ENCODE data around the gene CREB3L4.

The CREB3L4 gene, protein sequence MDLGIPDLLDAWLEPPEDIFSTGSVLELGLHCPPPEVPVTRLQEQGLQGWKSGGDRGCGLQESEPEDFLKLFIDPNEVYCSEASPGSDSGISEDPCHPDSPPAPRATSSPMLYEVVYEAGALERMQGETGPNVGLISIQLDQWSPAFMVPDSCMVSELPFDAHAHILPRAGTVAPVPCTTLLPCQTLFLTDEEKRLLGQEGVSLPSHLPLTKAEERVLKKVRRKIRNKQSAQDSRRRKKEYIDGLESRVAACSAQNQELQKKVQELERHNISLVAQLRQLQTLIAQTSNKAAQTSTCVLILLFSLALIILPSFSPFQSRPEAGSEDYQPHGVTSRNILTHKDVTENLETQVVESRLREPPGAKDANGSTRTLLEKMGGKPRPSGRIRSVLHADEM

DNA sequence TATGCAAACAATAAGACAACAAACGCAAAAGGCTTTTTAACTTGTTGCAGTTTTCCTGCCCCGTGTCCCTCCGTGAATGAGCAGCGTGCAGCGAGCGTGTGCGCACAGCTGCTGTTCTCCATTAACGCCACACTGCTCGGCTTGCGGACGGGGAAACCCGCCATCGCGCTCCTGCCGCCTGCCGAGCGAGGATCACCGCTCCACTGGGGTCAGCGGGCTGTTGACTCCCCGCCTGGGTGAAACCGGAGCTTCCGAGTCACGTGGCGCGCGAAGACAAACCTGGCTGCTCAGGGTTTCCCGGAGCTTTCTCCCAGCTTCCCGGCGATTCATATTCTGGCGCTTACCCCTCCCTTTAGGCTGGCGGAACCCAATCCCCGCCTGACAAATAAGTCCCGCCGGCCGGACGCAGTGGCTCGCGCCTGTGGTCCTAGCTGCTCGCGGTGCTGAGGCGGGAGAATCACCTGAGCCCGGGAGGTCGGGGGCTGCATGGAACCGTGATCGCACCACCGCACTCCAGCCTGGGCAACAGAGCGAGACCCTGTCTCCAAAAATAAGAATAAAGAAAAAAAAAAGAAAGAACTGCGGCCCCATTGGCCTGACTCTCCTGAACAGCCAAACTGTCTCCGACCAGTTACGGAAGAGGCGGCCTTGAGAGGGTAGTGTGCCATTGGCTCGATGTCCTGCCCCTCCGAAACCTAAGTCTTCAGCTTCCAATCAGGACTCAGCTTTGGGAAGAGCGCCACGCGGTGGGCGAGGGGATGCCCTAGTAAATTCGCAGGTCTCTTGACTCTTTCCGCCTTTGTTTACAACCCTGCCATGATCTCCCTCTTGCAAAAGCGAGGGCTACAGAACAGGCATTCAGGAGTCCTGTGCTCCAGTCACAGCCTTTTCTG lies at the start of gene CREB3L4:
TSS of gene CREB3L4 (plus strand) at position 796 of the 893 bp plus-strand sequence. CDS start 624 bp downstream, outside the sequence.
- peak; percentile 76 for DNase-seq

DNA sequence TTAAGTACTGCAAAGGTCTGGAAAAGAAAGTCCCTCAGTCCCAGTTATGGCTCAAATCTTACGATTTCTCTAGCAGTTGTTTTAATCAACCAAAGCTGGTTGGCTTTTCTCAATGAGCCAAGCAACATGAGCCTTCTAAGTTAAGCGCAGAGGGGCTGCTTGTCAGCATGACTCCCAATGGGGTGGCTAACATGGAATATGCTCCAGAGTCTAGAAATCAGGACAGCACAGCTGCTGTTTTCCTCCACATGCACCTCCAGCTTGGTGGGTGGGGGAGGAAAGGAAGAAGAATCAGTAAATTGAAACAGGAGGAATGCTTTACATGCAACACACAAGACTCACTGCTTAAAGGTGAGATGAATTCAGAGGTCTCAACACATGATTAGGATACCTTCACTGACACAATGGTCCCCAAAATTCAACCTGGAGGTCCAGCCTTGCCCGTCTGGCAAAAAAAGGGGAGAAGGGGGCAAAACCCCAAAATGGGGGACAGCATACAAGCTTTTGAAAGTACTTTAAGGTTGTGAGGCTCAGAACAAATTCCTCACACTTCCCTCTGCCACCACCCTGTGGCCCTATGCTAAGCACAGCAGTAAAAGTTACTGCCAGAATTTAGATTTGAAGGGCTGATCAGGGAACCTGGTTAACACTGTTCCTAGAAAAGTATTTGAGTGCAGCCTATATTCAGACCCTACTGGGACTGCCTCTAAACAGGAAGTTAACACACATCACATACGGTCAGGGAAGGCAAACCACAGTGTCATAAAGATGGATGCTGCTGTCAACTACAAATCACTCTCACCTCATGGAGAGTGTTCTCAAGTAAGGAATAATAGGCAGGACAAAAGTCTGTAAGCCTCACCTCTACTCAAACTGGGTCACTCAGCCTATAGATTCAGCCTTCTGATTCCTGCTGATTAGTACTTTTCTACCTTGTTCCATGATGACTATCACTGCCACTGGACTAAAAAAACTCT lies 47.5 kb upstream of the CREB3L4 start:
- DNase-seq = no peak

DNA sequence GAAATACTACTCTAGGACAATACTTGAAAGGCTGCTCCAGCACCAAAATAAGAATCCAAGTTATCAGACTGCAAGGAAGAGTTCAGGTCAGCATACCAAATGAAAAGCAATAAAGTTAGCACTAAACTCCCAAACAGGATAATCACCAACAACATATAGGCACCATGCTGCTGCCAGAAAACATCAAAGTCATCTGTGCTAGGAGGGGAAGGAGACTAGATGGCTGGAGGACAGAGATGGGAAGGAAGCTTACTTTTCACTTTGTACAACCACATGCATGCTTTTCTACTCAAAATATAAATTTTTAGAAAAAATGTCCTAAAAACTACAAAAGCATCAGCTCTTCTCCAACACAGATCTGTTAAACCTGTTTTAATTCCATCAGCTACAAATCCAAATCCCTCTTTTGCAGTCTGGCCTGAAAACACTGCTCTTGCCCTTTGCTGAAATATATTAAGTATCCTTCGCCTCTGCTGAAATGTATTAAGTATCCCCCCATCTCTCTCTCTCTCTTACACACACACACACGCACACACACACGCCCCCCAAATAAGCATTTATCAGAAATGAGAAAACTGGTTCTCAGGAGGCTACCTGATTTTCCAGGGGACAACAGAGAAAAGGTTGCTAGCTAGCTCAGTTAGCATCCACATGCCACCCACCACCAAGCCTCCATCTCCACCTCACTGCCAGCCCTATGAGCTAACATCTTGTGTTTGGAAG lies 46.5 kb upstream of the CREB3L4 start:
- DNase-seq = no peak

DNA sequence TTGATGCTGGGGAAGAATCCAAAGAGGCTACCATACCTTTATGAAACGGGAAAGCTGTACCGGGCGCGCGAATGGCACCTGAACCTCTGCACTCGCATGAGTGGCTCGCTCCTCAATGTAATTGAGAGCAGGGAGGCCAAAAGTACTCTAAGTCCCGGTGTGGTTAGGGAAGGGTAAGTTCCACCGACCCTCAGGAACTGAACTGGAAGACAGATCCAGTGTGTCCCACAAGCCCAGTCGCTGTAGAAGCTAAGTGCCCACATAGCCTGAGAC lies 46.0 kb upstream of the CREB3L4 start:
- peak; percentile 13 for DNase-seq

DNA sequence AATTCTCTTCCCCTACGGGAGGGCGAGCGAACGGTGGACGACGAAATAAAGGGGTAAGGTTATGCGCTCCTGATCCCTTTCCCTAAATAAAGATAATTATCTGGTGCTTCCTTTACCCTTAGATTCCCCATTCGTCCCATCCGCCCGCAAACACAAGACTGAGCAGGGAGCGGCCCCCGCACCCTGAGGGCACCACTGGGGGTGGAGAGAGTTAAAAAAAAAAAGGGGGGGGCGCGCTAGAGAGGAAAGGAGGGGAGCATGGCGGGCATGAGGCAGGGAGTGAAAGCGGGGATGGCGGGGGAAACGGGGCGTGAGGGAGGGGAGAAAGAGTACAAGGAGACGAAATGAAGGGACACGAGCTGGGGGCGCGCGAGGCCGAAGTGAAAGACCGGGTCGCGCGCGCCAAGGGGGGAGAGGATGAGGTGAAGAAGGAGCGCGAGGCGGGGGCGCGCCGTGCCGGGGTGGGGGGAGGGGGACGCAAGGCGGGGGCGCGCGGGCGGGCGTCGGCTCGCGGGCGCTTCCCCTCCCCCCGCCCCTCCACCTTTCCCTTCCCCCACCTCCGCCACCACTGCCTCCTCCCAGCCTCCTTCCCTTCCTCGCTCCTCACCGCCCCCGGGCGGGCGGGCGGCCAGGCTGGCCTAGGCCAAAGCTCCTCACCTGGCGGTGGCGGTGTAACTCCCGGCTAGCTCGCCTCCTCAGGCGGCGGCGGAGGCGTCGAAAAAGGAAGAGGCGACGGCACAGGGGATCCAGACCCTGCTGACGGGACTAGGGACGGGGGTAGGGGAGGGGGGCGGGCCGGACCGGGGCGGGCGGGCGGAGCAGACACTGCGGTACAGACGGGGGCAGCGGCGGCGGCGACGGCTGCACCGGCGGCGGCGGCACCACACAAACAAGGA lies 45.4 kb upstream of the CREB3L4 start:
- DNase-seq = no peak

DNA sequence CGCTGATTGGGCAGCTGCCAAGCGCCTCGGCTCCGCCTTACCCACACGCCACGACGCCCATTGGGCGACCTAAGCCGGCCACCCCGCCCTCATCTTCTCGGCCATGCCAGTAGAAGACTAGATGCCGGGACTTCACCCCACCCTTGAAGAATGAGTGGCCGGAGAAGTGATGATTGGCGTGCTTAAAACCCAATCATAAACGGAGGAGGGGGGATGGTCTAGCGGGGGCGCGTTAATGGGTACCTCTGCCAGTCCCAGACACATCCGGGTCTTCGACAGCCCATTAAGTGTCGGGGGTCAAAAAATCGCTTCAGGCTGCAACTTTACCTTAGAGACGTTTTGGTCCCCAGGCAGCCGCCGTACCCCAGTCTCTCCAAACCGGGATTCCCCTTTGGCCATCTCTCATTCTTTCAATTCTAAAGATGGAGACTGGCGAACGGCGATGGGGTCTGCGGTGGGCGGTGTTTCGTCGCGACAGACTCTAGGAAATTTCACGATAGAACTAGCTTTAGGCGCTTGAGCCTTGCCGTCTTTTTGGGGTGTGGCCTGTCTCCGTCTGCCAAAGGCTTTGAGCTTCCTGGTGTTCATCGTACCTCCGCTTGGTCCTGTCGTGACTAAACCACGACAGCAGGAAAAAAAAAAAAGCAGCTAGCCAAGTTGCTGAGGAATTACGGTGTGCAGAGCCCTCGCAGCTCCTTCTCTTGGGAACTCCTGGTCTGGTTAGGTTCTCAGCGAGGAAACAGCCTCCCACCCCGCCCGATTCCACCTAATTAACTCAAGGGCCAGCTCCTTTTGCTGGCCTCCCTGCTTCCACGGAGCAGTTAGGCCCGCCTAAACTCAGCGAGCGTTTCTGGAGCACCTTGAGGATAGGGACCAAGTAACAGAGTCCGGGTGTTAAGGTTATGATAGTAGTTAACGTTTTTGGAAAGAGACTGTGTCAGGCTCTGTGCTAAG lies 44.5 kb upstream of the CREB3L4 start, which contains the start of gene GATAD2B:
TSS of gene GATAD2B (minus strand) at position 1 of the 954 bp plus-strand sequence. CDS start 94,625 bp downstream, outside the sequence.
- peak; percentile 98 for DNase-seq

DNA sequence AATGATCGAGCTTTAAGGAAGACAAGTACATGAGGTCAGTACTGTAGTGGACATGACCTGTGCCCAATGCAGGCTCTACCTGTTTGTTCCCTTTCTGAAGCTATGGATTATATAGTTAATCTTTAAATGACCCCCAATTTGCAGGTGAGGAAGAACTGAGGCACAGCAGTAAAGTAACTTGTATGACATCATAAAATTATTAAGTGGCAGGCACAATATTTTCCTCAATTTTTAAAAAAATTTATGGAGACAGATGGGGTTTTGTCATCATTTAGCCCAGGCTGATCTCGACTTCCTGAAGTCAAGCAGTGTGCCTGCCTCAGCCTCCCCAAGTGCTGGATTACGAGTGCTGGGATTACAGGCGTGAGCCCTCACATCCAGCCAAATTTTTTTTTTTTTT lies 41.3 kb upstream of the CREB3L4 start:
- no peak for DNase-seq

DNA sequence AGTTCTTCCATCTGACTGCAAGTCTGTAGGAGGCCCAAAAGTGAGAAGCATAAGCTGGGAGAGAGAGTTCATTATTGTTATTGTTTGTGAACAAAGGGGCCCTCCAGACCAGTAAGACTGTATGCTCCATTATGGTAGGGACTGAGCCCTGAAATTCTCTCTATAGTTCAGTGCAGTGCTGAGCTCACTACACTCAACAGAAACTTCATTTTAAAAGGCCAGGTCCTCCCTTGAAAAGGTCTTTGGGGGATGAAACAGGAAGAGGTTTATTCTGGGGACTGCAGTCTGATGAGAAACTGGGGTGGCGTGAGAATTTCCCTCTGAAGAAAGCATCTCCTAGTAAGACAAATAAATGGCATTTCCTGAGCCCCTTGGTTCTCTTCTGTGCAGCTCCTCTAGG lies 39.5 kb upstream of the CREB3L4 start:
- no peak for DNase-seq

DNA sequence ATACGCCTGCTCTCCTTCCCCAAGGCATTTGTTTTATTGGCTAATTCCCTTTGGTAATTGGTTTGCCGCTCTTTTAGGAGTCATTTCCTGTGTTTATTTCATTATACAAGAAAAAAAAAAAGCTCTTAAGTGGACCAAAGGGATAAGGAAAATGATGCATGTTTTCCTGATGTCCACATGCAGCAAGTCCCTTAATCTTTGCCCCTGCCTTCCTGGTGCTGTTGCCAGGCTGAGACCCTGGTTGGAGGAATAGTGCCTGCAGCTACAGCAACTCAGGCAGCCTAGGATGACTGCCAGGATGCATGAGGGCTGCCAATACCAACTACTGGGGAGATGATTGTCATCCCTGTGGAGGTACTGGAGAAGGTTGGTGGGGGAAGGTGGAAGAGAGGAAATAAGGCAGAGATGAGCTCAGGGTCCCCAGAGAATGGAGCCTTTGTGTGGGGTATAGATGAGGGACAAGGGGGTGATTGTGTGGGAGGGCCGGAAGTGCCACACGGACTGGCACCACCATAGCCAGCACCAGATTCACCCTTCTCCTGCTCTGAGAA lies 38.8 kb upstream of the CREB3L4 start:
- DNase-seq = no peak

DNA sequence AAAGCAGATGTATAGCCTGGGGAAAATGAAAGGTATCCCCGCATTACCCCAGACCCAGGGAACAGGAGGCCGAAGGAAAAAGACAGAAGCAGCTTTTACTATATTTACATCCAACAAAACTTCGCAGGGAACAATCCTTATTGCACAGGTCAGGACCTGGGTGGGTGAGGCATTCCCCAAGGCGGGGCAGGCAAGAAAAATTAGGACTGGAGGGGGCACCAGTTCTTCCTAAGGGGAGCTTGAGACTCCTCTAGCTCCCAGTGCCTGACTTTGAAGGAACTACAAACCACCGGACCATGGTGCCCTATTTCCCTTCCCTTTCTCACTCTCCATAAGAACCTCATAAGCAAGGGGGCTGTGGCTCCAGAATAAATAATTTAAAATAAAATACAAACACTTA lies 38.3 kb upstream of the CREB3L4 start:
- DNase-seq = no peak

DNA sequence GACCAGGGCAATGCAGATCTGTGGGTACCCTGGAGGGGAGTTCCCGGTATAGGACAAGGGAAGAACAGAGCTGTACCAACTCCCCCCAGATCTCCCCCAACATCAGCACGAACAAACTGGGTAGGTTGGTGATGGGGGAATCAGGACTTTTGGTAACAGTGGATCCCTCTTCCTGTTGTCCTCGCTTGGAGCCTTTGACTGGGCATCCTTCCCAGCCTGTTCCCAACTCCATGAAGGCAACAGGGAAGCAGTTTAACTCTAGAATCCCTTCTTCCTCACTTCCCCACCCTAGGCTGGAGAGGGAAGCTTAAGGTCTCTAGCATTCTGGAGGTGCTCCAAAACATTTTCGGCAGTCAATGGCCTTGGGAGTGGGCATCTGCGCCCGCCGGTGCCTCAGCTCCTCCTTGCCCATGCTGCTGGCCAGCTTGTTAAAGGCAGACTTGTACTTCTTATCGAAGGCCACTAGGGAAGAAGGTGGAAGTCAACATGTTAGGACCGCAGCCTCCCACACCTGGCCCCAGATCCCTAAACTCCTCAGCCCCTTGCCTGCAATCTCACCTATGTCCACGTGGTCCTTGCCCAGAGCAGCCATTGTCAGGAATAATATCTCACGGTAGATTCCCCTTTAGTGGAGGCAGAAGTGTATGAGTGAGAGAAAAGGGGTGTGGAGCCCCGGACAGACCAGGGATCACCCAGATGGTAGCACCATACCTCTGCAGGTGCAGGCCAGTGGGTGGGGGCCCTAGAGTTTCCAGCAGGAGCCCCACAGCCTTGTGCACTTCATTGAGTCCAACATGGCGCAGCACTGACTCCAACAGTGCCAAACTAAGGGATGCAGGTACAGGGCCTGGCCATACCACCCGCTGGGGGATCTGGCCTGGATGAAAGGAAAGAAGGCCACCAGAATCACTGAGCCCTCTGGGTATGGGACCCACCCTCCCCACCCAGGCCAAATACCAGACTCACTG lies 37.4 kb upstream of the CREB3L4 start:
- no peak for DNase-seq

DNA sequence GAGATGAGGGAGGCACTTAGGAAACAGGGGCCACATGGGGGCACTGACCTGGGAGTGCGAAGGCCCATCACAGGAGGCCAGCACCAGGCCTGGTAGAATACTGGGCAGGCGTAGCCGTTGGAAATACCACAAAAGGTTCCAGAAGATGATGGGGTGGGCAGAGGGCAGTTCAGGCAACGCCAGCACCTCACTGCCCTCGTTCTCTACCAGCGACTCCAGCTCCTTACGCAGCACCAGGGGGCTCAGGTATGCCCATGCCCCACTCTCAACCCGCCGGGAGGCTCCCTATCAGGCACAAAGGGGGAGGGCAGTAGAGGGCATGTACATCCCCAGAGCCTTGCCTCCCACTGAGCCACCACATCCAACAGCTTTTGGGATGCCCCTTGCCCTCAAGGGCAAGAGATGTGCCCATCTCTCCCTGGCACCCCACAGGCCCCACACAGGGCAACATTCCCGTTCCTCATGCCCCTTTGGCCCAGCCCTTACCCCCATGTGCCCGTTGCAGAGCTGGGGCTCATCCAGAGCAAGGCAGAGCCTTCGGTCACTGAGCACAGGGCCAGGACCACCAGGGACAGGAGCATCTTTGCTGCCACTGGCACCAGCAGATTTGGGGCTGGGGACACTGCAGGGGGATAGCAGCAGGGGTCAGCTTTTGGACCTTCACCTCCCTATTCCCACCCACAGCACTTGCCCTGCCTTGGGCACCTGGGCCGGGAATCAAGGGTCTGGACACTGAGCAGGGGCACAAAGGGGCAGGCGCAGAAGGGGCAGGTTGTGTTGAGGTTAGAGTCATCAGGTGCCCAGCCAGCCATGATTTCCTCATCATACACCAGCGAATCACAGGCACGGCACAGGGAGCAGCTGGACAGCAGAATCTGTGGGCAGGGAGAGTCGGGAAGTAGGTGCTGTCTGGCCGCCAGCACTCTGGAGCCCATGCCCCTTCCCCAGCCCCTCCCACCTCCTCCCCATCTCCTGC lies 35.3 kb upstream of the CREB3L4 start:
- no peak for DNase-seq

DNA sequence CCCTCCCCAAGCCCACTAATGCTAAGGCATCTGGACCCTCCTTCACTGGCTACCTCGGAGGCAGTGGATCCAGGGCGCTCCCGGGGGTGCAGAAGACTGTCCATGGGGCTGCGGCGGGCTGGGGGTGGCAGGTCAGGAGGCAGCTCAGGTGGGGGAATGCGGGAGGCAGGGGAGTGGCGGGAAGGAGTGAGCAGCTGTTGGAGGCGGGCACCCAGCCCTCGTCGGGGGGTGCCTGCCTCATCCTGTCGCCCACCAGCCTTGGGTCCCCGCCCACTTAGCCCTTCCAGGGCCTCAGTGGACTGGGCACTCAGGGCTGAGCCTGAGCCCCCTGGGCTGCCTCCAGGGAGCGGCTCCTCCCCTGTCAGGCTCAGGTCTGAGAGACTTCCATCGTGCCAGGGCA lies 34.3 kb upstream of the CREB3L4 start:
- DNase-seq = no peak

DNA sequence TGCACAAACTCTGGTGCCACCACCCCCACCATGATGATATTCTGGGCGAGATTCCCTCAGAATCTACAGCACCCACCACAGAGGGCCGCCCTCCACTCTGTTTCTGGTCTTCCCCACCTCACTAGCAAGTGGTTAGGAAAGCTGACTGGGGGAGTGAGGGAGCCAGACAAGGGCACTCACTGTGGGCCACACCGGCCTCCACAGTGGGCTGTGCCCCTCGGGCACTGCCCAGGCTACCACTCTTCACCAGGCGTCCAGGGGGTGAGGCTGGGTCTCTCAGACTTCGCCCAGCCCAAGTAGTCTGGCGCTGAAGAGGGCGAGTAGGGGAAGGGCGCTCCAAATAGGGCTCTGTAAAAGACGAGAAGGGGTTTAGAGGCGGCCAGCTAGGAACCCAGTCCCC lies 33.7 kb upstream of the CREB3L4 start:
- no peak for DNase-seq

DNA sequence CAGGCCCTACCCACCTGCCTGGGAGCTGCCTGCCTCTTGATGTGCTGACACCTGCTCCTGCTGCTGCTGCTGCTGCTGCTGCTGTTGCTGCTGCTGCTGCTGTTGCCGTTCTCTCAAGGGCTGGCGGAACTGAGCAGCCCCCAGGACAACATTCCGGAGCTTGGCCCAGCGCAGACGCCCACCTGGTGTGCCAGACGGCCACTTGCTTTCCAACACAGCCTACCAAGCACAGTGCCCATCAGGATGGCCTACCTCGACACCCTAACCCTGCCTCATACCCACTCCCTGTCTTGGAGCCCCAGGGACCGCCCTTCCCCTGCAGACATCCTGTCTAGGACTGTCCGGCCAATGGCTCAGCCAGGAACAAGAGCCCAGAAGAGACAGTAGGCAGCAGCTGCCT lies 33.0 kb upstream of the CREB3L4 start:
- DNase-seq = no peak

DNA sequence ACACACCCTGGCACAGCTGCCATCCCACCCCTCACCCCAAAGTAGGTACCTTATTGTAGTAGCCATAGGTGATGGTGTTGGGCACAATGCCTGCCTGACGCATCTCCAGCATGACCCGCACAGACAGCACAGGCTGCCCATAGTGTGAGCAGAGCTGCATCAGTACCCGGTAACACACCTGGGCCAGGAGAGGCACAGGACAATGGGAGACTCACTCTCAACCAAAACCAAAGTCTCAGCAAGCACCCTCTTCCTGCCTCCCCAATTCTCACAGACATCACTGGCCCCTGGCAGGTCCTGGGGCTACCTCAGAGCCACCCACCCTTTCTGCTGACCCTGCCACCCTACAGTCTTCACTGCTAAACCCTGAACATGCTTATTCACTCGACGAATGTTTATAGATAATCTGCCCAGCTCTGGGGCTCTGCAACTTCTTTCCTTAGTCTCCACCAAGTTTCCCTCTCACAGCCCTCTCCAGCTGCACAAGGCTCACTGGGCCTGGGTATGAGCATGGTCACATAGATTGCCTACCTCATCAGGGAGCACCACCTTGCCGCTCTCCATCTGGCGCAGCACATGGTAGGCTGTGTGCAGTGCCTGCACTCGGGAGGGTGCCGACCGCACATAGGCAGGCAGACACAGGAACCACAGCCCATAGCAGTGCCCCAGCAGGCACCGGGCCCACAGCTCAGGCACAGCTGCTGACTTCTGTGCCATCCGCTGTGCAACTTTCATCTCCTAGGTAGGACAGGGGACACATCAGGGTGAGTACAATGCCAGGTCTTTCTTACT lies 31.5 kb upstream of the CREB3L4 start:
- no peak for DNase-seq
